ENCODE data around the gene RAP1GAP. TPM values are rescaled to one million over a fixed set of nuclear protein-coding genes. Genes with fewer than 3 reads are reported as not detected.

RAP1GAP gene
- total RNA-seq, 1 donor from 2014 or later, result 1.2 TPM

- no peak overlapping the region for H3K27ac ChIP-seq
- no peak overlapping the region for H3K4me3 ChIP-seq
- intact Hi-C loops (cut with DNase I), result no loop called here
- no peaks in the 10 kb centered on the region for H3K4me1 ChIP-seq
- no peaks in the 10 kb centered on the region for H3K27me3 ChIP-seq
- TF ChIP-seq POLR2AphosphoS5 (IDR thresholded peaks at IDR 0.05; ENCODE audit: insufficient read depth in 1 of 2, low read depth in 1 of 2), result no peak
- no peak for TF ChIP-seq POLR2A (IDR thresholded peaks at IDR 0.05)
- no peak for TF ChIP-seq CTCF (IDR thresholded peaks at IDR 0.05)
- peaks cover 0 to 52% of the 10 kb centered on the region in 2 donors for H3K36me3 ChIP-seq
- H3K9me3 ChIP-seq, result no peaks in the 10 kb centered on the region
- no peak for DNase-seq (ENCODE audit: extremely low spot score in 2 of 2)
Measured at GRCh38 chr1:21706151-21706835, 37.1 kb upstream of the RAP1GAP start.

GRCh38 chr1:21705303-21705980 is 36.3 kb upstream of the RAP1GAP start:
- Histone ChIP-seq H3K27me3 (no peaks in the 10 kb centered on the region), H3K9me3 (no peaks in the 10 kb centered on the region), H3K36me3 (peaks cover 0 to 58% of the 10 kb centered on the region in 2 donors), H3K27ac (no peak overlapping the region), H3K4me3 (no peak overlapping the region), H3K4me1 (no peaks in the 10 kb centered on the region)
- intact Hi-C loops (cut with DNase I), result no loop called here
- DNase-seq (ENCODE audit: extremely low spot score in 2 of 2), result no peak
- TF ChIP-seq POLR2AphosphoS5 (IDR thresholded peaks at IDR 0.05; ENCODE audit: insufficient read depth in 1 of 2, low read depth in 1 of 2), result no peak
- TF ChIP-seq POLR2A (IDR thresholded peaks at IDR 0.05), result no peak
- no peak for TF ChIP-seq CTCF (IDR thresholded peaks at IDR 0.05)

- Histone ChIP-seq H3K9me3 (no peaks in the 10 kb centered on the region), H3K27me3 (no peaks in the 10 kb centered on the region), H3K4me3 (no peak overlapping the region), H3K4me1 (no peaks in the 10 kb centered on the region), H3K36me3 (peaks cover 0 to 71% of the 10 kb centered on the region in 2 donors), H3K27ac (no peak overlapping the region)
- intact Hi-C loops (cut with DNase I), result no loop called here
- TF ChIP-seq POLR2A (IDR thresholded peaks at IDR 0.05) (no peak), CTCF (IDR thresholded peaks at IDR 0.05) (no peak), POLR2AphosphoS5 (IDR thresholded peaks at IDR 0.05; ENCODE audit: insufficient read depth in 1 of 2, low read depth in 1 of 2) (no peak)
- DNase-seq (ENCODE audit: extremely low spot score in 2 of 2), result no peak
Measured at GRCh38 chr1:21704145-21704544, 35.0 kb upstream of the RAP1GAP start.

GRCh38 chr1:21703318-21703963 is 34.3 kb upstream of the RAP1GAP start:
- no peak overlapping the region for H3K27ac ChIP-seq
- TF ChIP-seq POLR2AphosphoS5 (IDR thresholded peaks at IDR 0.05; ENCODE audit: insufficient read depth in 1 of 2, low read depth in 1 of 2) (no peak), CTCF (IDR thresholded peaks at IDR 0.05) (no peak), POLR2A (IDR thresholded peaks at IDR 0.05) (no peak)
- H3K9me3 ChIP-seq, result no peaks in the 10 kb centered on the region
- peaks cover 0 to 70% of the 10 kb centered on the region in 2 donors for H3K36me3 ChIP-seq
- DNase-seq (ENCODE audit: extremely low spot score in 2 of 2), result no peak
- no peak overlapping the region for H3K4me3 ChIP-seq
- intact Hi-C loops (cut with DNase I), result no loop called here
- no peaks in the 10 kb centered on the region for H3K4me1 ChIP-seq
- H3K27me3 ChIP-seq, result no peaks in the 10 kb centered on the region

Measured in vagina (tissue), 2 donors.